Pulmonary artery endothelial cell (primary cell): ENCODE data around the gene MVD. TPM values are rescaled to one million over a fixed set of nuclear protein-coding genes. Genes with fewer than 3 reads are reported as not detected.

Experiments
- DNase-seq: peaks from one replicate; pipeline ENCODE4 v3.0.0-alpha.2; 2011; ENCODE audit warnings: low read depth, low spot score
- total RNA-seq: library from RNA; depleted of rRNA; stranded (reverse); fragments of >200 nt; gene quantifications from 2 replicates; pipeline ENCODE4 v1.2.3, GENCODE V29; 2014

MVD gene
- total RNA-seq, result 67.3 and 78.5 TPM in 2 replicates

DNA sequence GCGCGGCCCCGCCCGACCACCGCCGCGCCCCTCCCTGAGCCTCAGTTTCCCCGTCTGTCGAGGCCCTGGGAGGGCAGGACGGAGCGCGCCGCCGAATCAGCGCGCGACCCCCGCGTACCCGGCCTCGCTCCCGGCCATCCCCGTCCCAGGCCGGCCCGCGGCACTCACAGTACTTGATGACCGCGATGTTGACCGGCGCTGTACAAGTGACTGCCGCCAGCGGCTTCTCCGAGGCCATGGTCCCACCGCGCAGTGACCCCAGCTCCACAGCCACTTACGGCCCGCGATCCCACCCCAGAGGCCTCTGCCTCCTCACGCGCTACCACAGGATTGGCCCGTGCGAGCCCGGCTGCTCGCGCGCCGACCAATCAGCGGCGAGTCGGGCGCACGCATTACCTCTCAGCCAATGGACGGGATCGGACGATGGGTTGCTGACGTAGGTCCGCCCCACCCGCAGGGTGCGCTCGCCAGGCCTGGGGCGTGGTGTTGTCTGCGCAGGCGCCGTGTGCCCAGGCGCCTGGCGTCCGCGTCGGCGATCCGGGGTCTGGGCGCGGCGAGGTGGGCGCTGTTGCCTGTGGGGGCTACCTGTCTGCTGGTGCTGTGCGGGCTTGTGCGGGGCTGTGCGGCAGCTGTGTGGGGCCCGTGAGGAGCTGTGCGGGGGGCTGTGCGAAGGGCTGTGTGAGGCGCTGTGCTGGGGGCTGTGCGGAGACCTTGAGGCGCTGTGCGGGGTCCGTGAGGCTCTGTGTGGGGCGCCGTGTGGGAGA lies at the start of gene MVD:
Gene MVD, minus strand, starts transcription at position 249 of the 764 bp plus-strand sequence. Its CDS starts 11 bp downstream, at position 238.
- peak; percentile 92 for DNase-seq

DNA sequence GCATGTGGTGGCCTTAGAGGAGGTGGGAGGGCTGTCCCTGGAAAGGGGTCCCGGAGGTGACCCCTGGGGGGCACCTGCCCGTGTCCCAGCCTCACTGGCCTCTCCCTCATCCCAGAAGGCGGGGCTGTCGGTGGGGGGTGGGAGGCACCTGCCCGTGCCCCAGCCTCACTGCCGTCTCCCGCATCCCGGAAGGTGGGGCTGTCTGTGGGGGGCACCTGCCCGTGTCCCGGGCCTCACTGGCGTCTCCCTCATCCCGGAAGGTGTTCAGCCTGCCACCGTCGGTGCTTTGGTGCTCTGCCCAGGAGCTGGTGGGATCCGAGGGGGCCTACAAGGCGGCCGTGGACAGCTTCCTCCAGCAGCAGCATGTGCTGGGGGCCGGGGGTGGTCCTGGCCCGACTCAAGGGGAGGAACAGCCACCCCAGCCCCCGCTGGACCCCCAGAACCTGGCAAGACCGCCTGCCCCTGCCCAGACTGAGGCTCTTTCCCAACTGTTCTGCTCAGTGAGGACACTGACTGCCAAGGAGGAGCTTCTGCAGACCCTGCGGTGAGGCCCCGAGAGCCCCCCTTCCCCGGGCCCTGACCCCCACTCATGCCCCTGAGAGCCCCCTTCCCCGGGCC lies 49.6 kb upstream of the MVD start:
- DNase-seq, result no peak

DNA sequence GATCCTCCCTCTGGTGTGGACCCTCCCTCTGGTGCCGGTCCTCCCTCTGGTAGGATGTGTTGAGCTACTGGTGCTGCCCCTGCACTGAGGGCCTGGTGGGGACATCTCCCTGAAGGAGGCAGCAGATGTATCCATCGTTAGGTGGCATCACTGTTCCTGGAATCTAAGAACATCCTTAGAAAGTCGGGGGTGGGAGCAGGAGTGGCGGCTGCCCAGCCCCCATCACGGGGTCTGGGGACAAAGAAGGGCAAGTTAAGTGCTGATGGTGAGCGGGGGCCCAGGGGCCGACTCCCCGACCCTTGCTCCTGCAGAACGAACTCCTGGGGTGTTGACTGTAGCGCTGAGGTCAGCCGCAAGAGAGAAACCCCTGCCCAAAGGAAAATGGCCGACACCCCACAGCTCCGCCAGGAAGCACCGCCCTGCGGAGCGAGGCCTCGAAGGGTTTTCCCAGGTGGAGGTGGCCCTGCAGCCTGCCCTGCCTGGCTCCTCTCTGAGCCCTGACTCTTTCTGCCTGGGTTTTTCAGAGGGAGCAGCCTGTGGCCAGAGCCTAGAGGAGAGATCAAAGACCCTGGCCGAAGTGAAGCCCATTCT lies 49.0 kb upstream of the MVD start:
- DNase-seq, result no peak

- no peak for DNase-seq
Observed at GRCh38 chr16:88710556-88710955, 47.7 kb upstream of the MVD start.

- no peak for DNase-seq
Observed at GRCh38 chr16:88706965-88707826, 44.3 kb upstream of the MVD start.

- peak; percentile 57 for DNase-seq
Observed at GRCh38 chr16:88706229-88706964, 43.5 kb upstream of the MVD start, which contains the start of the genes CTU2 and RNF166. Gene CTU2 (plus strand): TSS chr16:88706503. CDS start chr16:88706531, 28 bp downstream. Gene RNF166 (minus strand): TSS chr16:88706408. CDS start chr16:88706325, 83 bp downstream.

- DNase-seq, result no peak
Observed at GRCh38 chr16:88705801-88706228, 42.9 kb upstream of the MVD start.

DNA sequence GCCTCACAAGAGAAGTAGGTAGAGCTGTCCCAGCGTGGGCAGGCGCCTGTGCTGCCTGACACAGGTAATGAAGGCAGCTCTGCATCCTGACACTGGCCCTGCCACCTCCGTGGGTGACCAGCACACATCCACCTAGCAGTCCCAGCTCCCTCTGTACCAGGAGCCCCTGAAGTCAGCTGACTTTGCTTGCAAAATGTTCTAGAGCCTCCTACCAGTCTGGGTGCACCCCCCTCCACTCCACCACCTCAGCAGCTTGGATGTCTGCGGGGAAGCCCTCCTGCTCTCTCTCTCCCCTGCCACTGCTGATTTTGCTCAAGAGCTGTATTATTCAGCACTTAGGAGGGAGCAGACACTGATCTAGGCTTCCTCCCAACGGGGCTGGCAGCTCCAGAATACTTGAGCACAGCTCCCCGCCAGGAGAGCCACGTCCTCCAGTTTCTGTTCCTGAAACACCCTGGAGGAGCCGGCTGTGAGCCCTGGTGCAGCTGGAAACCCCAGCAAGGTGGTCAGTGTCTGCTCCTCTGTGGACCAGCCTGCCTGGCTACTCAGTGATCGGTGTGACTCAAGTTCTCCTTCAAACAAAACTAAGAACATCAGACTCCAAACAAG lies 42.3 kb upstream of the MVD start:
- DNase-seq, result no peak

- DNase-seq, result no peak
Observed at GRCh38 chr16:88703486-88704309, 40.8 kb upstream of the MVD start.

DNA sequence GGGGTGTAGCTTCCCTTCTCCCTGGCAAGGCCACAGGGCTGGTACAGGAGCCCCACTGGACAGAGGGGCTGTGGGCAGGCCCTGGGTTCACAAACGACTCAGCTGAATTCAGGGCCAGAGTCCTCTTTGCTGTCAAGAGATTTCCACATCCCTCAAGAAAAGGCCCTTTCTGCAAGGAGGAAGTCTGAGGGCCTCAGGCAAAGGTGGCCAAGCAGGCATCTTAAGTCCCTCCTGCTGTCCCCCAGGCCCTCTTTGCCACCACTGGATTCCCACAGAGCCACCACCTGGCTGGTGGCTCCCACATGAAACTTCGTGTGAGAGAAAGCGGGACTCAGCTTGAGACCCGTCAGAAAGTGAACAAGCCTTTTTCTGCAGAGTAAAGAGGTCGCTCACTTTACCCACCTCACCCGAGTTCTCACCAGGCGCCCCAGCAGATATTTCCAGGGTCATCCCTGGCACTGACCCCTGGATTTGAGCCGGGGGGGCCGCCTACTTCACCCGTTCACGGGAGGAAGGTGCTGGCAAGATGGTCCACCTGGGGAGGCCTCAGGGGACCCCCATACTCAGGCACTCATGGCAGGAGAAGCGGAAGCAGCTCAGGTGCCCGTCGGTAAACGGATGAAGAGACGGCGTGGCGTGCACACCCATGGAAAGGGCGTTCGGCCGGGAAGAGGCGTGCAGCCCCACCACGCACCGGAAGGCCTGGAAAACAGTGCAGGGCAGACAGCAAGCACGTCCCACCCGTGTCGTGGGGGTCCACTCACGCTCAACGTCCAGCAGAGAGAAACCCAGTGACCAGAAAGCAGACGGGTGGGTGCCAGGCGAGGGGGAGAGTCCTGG lies 39.7 kb upstream of the MVD start:
- DNase-seq, result no peak

GRCh38 chr16:88701581-88702370 lies 38.9 kb upstream of the MVD start:
- DNase-seq, result no peak

GRCh38 chr16:88700636-88701482 lies 38.0 kb upstream of the MVD start:
- DNase-seq, result peak; percentile 85

GRCh38 chr16:88700322-88700635 lies 37.4 kb upstream of the MVD start:
- no peak for DNase-seq

GRCh38 chr16:88699180-88699579 lies 36.3 kb upstream of the MVD start:
- DNase-seq, result no peak

- DNase-seq, result no peak
Observed at GRCh38 chr16:88698646-88699045, 35.8 kb upstream of the MVD start.

DNA sequence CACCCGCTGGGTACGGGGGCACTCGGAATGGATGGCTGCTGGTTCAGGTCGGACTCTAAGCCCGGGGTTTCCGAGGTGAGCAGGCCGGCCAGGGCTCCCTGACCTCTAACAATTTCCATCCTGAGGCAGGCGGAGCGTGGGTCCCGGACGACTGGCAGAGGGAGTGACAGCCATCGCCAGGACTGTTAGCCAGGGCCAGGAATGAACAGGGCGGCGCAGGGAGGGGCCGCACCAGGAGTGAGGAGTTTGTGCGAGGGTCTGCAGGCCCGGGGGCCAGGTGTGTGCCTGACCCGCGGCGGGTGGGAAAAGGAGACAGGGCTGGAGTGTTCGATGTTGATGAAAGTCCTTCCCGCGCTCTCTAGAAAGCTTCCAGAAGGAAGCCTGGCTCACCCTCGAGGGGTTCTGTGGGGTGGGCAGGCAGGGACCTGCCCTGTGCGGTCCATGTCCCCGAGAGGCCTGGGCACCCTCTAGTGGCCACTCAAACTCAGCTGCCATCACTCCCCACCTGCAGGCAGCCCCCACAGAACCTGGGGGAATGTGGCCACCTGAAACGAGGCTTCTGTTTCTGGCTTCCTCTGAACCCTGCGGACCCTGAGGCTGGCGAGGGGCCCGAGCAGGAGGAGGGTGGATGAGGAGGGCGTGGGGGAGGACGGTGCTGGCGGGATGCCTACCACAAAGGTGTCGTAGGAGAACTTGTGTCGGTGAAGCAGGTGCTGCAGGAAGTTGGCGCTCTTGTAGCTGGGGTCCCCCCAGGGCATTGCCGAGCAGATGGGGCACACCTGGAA lies 35.1 kb upstream of the MVD start:
- DNase-seq, result no peak
